ENCODE results near the gene RPAP3. TPM values are rescaled to one million over a fixed set of nuclear protein-coding genes. Genes with fewer than 3 reads are reported as not detected.
A peak's percentile ranks its signal among the peaks of the same experiment; 100 is the strongest.

Gene RPAP3
- total and polyA plus RNA-seq, 9 of the 15 experiments (the other 6 are each of a cell fraction or from before 2014, with no cell fraction given) = 40.0 to 92.1 (median 54.1) TPM

DNA sequence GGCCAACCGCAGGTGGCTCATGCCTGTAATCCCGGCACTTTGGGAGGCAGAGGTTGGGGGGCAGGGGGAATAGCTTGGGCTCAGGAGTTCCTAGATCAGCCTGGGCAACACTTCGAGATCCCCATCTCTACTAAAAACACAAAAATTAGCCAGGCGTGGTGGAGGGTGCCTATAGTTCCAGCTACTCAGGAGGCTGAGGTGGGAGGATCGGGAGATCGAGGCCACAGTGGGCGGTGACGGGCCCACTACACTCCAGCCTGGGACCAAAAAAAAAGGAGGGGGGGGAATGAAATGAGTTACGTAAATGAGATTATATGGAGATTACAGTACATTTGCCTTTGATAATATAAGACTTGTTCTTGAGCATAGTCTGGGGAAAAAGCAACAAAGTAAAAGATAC is 1.1 kb downstream of the RPAP3 start:
- Histone ChIP-seq H3K27me3 (ENCODE audit: control insufficient read depth in 2 of 2, insufficient read depth in 2 of 2, low read length in 2 of 2) (no peaks in the 10 kb centered on the region), H3K9me1 (ENCODE audit: control insufficient read depth, insufficient read depth, low read length) (no peaks in the 10 kb centered on the region), H2AFZ (ENCODE audit: low read depth, low read length) (no peak overlapping the region), H4K20me1 (replicated peaks; ENCODE audit: control insufficient read depth, insufficient read depth, low read length) (no peaks in the 10 kb centered on the region), H3K4me1 (replicated peaks in 1 of 2; ENCODE audit: control insufficient read depth in 2 of 2, insufficient read depth in 2 of 2, low read length in 2 of 2) (peaks cover 9 to 33% of the 10 kb centered on the region in 2 experiments), H3K4me3 (peak overlapping the region; percentile 83), H3K9ac (ENCODE audit: insufficient read depth in 1 of 2, low read depth in 2 of 2, low read length in 2 of 2) (peak overlapping the region; percentile 69 to 98), H3K4me2 (ENCODE audit: insufficient read depth, low read length) (peak overlapping the region; percentile 83), H3K36me3 (ENCODE audit: control insufficient read depth, insufficient read depth, low read length) (peaks cover 38% of the 10 kb centered on the region), H3K9me3 (replicated peaks; ENCODE audit: control insufficient read depth, insufficient read depth, low read depth, low read length) (no peaks in the 10 kb centered on the region), H3K79me2 (ENCODE audit: control insufficient read depth, insufficient read depth, low read length) (peaks cover 74% of the 10 kb centered on the region), H3K27ac (ENCODE audit: extremely low read depth, low read depth, low read length) (peak overlapping the region; percentile 93; the same call in 1 of the 3 replicates)
- TF ChIP-seq ZBTB43 (CRISPR knock-in tag; IDR thresholded peaks at IDR 0.05) (0 out of 2 replicates have a peak, but pooled peaks have one; percentile 6), ZNF121 (CRISPR knock-in tag; conservative IDR thresholded peaks at IDR 0.05) (peak; percentile 35; the same call in 1 of the 2 replicates), SP1 (CRISPR knock-in tag; IDR thresholded peaks at IDR 0.05) (no peak)
- ChIA-PET POLR2A (interaction anchor here (0.7 to 1.6 kb wide), 5 partner anchors 8 to 1978 kb away, joined by 3 to 4 read pairs (median 3); partner anchors contain the start of gene ENDOU), CTCF (ENCODE audit: low intra/inter-chr PET ratio) (no interaction called here)
- intact Hi-C loops (cut with micrococcal nuclease) = no loop called here
- in situ Hi-C loops (cut with MboI) = no loop called here
- FAIRE-seq = no peak
- no peak for ATAC-seq
- 51% methylated on average over 9 of the region's 9 CpGs for WGBS (ENCODE audit: insufficient coverage, low coverage, missing lambda C conversion rate)
- no peak for DNase-seq (ENCODE audit: extremely low read depth in 1 of 4, low spot score in 3 of 4)
- no TSS peak for BruUV-seq (replicated peaks)

GRCh38 chr12:47700263-47700662 is 5.6 kb downstream of the RPAP3 start:
- Histone ChIP-seq H3K79me2 (ENCODE audit: control insufficient read depth, insufficient read depth, low read length) (peaks cover 48% of the 10 kb centered on the region), H4K20me1 (replicated peaks; ENCODE audit: control insufficient read depth, insufficient read depth, low read length) (no peaks in the 10 kb centered on the region), H3K4me2 (ENCODE audit: insufficient read depth, low read length) (no peak overlapping the region), H3K36me3 (ENCODE audit: control insufficient read depth, insufficient read depth, low read length) (peaks cover 76% of the 10 kb centered on the region), H3K27ac (ENCODE audit: extremely low read depth, low read depth, low read length) (no peak overlapping the region), H3K9me1 (ENCODE audit: control insufficient read depth, insufficient read depth, low read length) (no peaks in the 10 kb centered on the region), H3K9me3 (replicated peaks; ENCODE audit: control insufficient read depth, insufficient read depth, low read depth, low read length) (no peaks in the 10 kb centered on the region), H3K9ac (ENCODE audit: insufficient read depth in 1 of 2, low read depth in 2 of 2, low read length in 2 of 2) (no peak overlapping the region), H3K4me3 (no peak overlapping the region), H2AFZ (ENCODE audit: low read depth, low read length) (no peak overlapping the region), H3K27me3 (ENCODE audit: control insufficient read depth in 2 of 2, insufficient read depth in 2 of 2, low read length in 2 of 2) (no peaks in the 10 kb centered on the region), H3K4me1 (replicated peaks in 1 of 2; ENCODE audit: control insufficient read depth in 2 of 2, insufficient read depth in 2 of 2, low read length in 2 of 2) (peaks cover 4 to 10% of the 10 kb centered on the region in 2 experiments; a peak in 3 of 5 replicates)
- ATAC-seq (no peak), FAIRE-seq (no peak), DNase-seq (ENCODE audit: extremely low read depth in 1 of 4, low spot score in 3 of 4) (no peak)
- intact Hi-C loops (cut with micrococcal nuclease) = no loop called here
- in situ Hi-C loops (cut with MboI) = no loop called here
- 96% methylated on average over 2 of the region's 2 CpGs for WGBS (ENCODE audit: insufficient coverage, low coverage, missing lambda C conversion rate)
- no TSS peak for BruUV-seq (replicated peaks)
- ChIA-PET POLR2A (no interaction called here), CTCF (ENCODE audit: low intra/inter-chr PET ratio) (no interaction called here)
- no peak for TF ChIP-seq ZNF354B (CRISPR knock-in tag; IDR thresholded peaks at IDR 0.05)
- TF ChIP-seq, protein P1, sequence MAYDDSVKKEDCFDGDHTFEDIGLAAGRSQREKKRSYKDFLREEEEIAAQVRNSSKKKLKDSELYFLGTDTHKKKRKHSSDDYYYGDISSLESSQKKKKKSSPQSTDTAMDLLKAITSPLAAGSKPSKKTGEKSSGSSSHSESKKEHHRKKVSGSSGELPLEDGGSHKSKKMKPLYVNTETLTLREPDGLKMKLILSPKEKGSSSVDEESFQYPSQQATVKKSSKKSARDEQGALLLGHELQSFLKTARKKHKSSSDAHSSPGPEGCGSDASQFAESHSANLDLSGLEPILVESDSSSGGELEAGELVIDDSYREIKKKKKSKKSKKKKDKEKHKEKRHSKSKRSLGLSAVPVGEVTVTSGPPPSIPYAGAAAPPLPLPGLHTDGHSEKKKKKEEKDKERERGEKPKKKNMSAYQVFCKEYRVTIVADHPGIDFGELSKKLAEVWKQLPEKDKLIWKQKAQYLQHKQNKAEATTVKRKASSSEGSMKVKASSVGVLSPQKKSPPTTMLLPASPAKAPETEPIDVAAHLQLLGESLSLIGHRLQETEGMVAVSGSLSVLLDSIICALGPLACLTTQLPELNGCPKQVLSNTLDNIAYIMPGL (CRISPR knock-in tag; IDR thresholded peaks at IDR 0.05) = no peak
- no peak for TF ChIP-seq CLOCK (CRISPR knock-in tag; IDR thresholded peaks at IDR 0.05; ENCODE audit: borderline replicate concordance)
- TF ChIP-seq CEBPG (CRISPR knock-in tag; IDR thresholded peaks at IDR 0.05) = no peak
- peak in 1 of 2 experiments; percentile 83; a peak in 2 of 4 replicates for TF ChIP-seq CEBPG (tag; conservative IDR thresholded peaks at IDR 0.05 in 1 of 2, IDR thresholded peaks at IDR 0.05 in 1 of 2)
- TF ChIP-seq ZNF766 (CRISPR knock-in tag; conservative IDR thresholded peaks at IDR 0.05) = no peak
- peak; percentile 83 for TF ChIP-seq CEBPB (tag; IDR thresholded peaks at IDR 0.05)

Measured in K562 (cell line).